Measurements from ENCODE around the gene ADRA2C. TPM values are rescaled to one million over a fixed set of nuclear protein-coding genes. Genes with fewer than 3 reads are reported as not detected.

Gene ADRA2C
- total RNA-seq, 1 experiment from 2014 or later: 28.1 TPM

DNA sequence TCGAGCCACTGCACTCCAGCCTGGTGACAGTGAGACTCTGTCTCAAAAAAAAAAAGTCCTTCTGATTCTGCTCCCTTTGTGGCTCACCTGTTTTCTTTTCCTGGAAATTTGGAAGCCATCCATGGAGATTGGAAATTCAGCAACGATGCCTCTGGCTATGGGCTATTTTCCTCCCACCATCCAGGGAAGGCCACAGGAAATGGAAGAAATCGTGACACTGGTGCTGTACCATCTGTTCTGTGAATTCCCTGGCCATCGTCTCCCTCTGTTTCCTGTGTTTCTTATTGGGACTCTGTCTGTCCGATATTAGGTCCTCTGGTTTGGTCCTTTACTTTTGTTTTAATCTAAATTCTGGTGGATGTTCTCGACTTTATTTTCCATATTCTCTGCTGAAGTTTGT lies 29.4 kb upstream of the ADRA2C start:
- H3K4me3 ChIP-seq (replicated peaks in 1 of 2; ENCODE audit: low read depth in 1 of 2, low read length in 2 of 2): no peak overlapping the region
- DNase-seq (ENCODE audit: low read depth, low spot score) (no peak), ATAC-seq (no peak)
- H4K20me1 ChIP-seq (ENCODE audit: insufficient read depth): no peaks in the 10 kb centered on the region
- ChIA-PET CTCF (no interaction called here), RAD21 (ENCODE audit: low non-redundant PET in 1 of 2, low total read pairs in 2 of 2, uncharacterized antibody in 2 of 2, unreplicated experiment in 2 of 2) (no interaction called here), POLR2A (no interaction called here)
- H3K79me2 ChIP-seq (ENCODE audit: insufficient read depth, low read length): no peaks in the 10 kb centered on the region
- H3K4me1 ChIP-seq (ENCODE audit: control insufficient read depth in 1 of 2, insufficient read depth in 2 of 2, low read length in 2 of 2): no peaks in the 10 kb centered on the region
- H2AFZ ChIP-seq (ENCODE audit: low read depth, low read length, poor library complexity, severe bottlenecking): no peak overlapping the region
- H3K4me2 ChIP-seq (ENCODE audit: low read length): no peak overlapping the region
- intact Hi-C loops (cut with micrococcal nuclease): no loop called here
- H3K27me3 ChIP-seq (ENCODE audit: insufficient read depth, low read length): no peaks in the 10 kb centered on the region
- no peak for TF ChIP-seq MAX (IDR thresholded peaks at IDR 0.05)
- no peak for TF ChIP-seq ELF1 (IDR thresholded peaks at IDR 0.05; ENCODE audit: borderline replicate concordance, low read depth)
- TF ChIP-seq POLR2A (IDR thresholded peaks at IDR 0.05; ENCODE audit: borderline replicate concordance, extremely low read depth, insufficient read depth, insufficient read length): no peak
- no peak for TF ChIP-seq CBX3 (IDR thresholded peaks at IDR 0.05; ENCODE audit: low read depth)
- no peak for TF ChIP-seq SP1 (IDR thresholded peaks at IDR 0.05; ENCODE audit: low read depth)
- TF ChIP-seq TCF7L2 (IDR thresholded peaks at IDR 0.05; ENCODE audit: borderline replicate concordance, extremely low read depth, insufficient read depth, insufficient read length): no peak
- TF ChIP-seq EZH2phosphoT487 (IDR thresholded peaks at IDR 0.05; ENCODE audit: borderline replicate concordance): no peak
- TF ChIP-seq CEBPB (IDR thresholded peaks at IDR 0.05; ENCODE audit: low read depth): no peak
- no peak for TF ChIP-seq SIN3A (IDR thresholded peaks at IDR 0.05; ENCODE audit: low read depth)
- TF ChIP-seq ATF3 (IDR thresholded peaks at IDR 0.05): no peak
- no peak for TF ChIP-seq EGR1 (IDR thresholded peaks at IDR 0.05; ENCODE audit: low read depth)
- H3K36me3 ChIP-seq (ENCODE audit: control insufficient read depth in 1 of 2, insufficient read depth in 2 of 2, low read length in 2 of 2): no peaks in the 10 kb centered on the region
- no peak overlapping the region for H3K9ac ChIP-seq (ENCODE audit: low read length)
- H3K9me3 ChIP-seq (ENCODE audit: control insufficient read depth in 1 of 2, insufficient read depth in 1 of 2, low read depth in 1 of 2, low read length in 2 of 2): no peaks in the 10 kb centered on the region
- no peak overlapping the region for H3K27ac ChIP-seq (ENCODE audit: low read depth, low read length)
- BruUV-seq (replicated peaks): no TSS peak
- no peaks in the 10 kb centered on the region for H3K9me2 ChIP-seq (ENCODE audit: insufficient read depth)

- H3K9me3 ChIP-seq (ENCODE audit: control insufficient read depth in 1 of 2, insufficient read depth in 1 of 2, low read depth in 1 of 2, low read length in 2 of 2): peaks cover 0 to 9% of the 10 kb centered on the region in 2 experiments; a peak in 1 of 4 replicates
Observed at GRCh38 chr4:3739577-3739976, 26.6 kb upstream of the ADRA2C start.

More at GRCh38 chr4:3739577-3739976, 26.6 kb upstream of the ADRA2C start:
- no peak for ATAC-seq
- H3K9ac ChIP-seq (ENCODE audit: low read length): no peak overlapping the region
- H3K79me2 ChIP-seq (ENCODE audit: insufficient read depth, low read length): no peaks in the 10 kb centered on the region
- intact Hi-C loops (cut with micrococcal nuclease): no loop called here
- ChIA-PET CTCF (no interaction called here), POLR2A (no interaction called here), RAD21 (ENCODE audit: low non-redundant PET in 1 of 2, low total read pairs in 2 of 2, uncharacterized antibody in 2 of 2, unreplicated experiment in 2 of 2) (no interaction called here)
- H3K4me2 ChIP-seq (ENCODE audit: low read length): no peak overlapping the region
- DNase-seq (ENCODE audit: low read depth, low spot score): no peak
- H3K27me3 ChIP-seq (ENCODE audit: insufficient read depth, low read length): no peaks in the 10 kb centered on the region
- no peaks in the 10 kb centered on the region; a peak in 1 of 4 replicates for H3K4me1 ChIP-seq (ENCODE audit: control insufficient read depth in 1 of 2, insufficient read depth in 2 of 2, low read length in 2 of 2)
- H3K9me2 ChIP-seq (ENCODE audit: insufficient read depth): no peaks in the 10 kb centered on the region
- H3K36me3 ChIP-seq (ENCODE audit: control insufficient read depth in 1 of 2, insufficient read depth in 2 of 2, low read length in 2 of 2): no peaks in the 10 kb centered on the region
- no peak overlapping the region for H3K4me3 ChIP-seq (replicated peaks in 1 of 2; ENCODE audit: low read depth in 1 of 2, low read length in 2 of 2)
- no peak for TF ChIP-seq CBX3 (IDR thresholded peaks at IDR 0.05; ENCODE audit: low read depth)
- no peak for TF ChIP-seq JUND (IDR thresholded peaks at IDR 0.05)
- no peak for TF ChIP-seq EGR1 (IDR thresholded peaks at IDR 0.05; ENCODE audit: low read depth)
- no peaks in the 10 kb centered on the region for H4K20me1 ChIP-seq (ENCODE audit: insufficient read depth)
- no peak overlapping the region for H3K27ac ChIP-seq (ENCODE audit: low read depth, low read length)
- no TSS peak for BruUV-seq (replicated peaks)
- H2AFZ ChIP-seq (ENCODE audit: low read depth, low read length, poor library complexity, severe bottlenecking): no peak overlapping the region

Data from HCT116 (cell line).